Epithelial cell of proximal tubule (primary cell): ENCODE measurements around the gene PTPRN2. TPM values are rescaled to one million over a fixed set of nuclear protein-coding genes. Genes with fewer than 3 reads are reported as not detected.

Source experiments
- DNase-seq: peaks from one replicate; pipeline ENCODE4 v3.0.0-alpha.2; 2011; ENCODE audit warnings: low read depth
- H3K4me3 ChIP-seq: 2 replicates; pipeline ENCODE4 v1.5.1; 2011; ENCODE audit warnings: low read depth, mild to moderate bottlenecking, low read length
- CTCF ChIP-seq: conservative IDR thresholded peaks from 2 replicates; pipeline ENCODE4 v1.5.1; 2012; ENCODE audit warnings: low read depth, mild to moderate bottlenecking, low read length
- total RNA-seq: library from RNA; depleted of rRNA; stranded (reverse); fragments of >200 nt; gene quantifications from 2 replicates; pipeline ENCODE4 v1.2.3, GENCODE V29; 2015

PTPRN2 gene
- total RNA-seq, 1 donor from 2014 or later: 2.8 TPM

GRCh38 chr7:158476331-158476932 is 111.2 kb downstream of the PTPRN2 start:
- DNase-seq: no peak
- H3K4me3 ChIP-seq: no peak overlapping the region
- no peak for TF ChIP-seq CTCF

- DNase-seq: no peak
- no peak for TF ChIP-seq CTCF
Observed at GRCh38 chr7:158475679-158476052, 112.0 kb downstream of the PTPRN2 start.

GRCh38 chr7:158475036-158475678 is 112.5 kb downstream of the PTPRN2 start:
- no peak for TF ChIP-seq CTCF
- H3K4me3 ChIP-seq: no peak overlapping the region
- DNase-seq: no peak

More at GRCh38 chr7:158475679-158476052, 112.0 kb downstream of the PTPRN2 start:
- no peak overlapping the region for H3K4me3 ChIP-seq

GRCh38 chr7:158474488-158474887 is 113.1 kb downstream of the PTPRN2 start:
- DNase-seq: no peak
- H3K4me3 ChIP-seq: no peak overlapping the region
- no peak for TF ChIP-seq CTCF

- H3K4me3 ChIP-seq: no peak overlapping the region
- no peak for TF ChIP-seq CTCF
- DNase-seq: no peak
Observed at GRCh38 chr7:158473946-158474345, 113.7 kb downstream of the PTPRN2 start.

- DNase-seq: no peak
- no peak overlapping the region for H3K4me3 ChIP-seq
- no peak for TF ChIP-seq CTCF
Observed at GRCh38 chr7:158473221-158473620, 114.4 kb downstream of the PTPRN2 start.

GRCh38 chr7:158472596-158472995 is 115.0 kb downstream of the PTPRN2 start:
- no peak for TF ChIP-seq CTCF
- H3K4me3 ChIP-seq: no peak overlapping the region
- DNase-seq: no peak
